Measurements from ENCODE around the gene GPR162.

The GPR162 gene

DNA sequence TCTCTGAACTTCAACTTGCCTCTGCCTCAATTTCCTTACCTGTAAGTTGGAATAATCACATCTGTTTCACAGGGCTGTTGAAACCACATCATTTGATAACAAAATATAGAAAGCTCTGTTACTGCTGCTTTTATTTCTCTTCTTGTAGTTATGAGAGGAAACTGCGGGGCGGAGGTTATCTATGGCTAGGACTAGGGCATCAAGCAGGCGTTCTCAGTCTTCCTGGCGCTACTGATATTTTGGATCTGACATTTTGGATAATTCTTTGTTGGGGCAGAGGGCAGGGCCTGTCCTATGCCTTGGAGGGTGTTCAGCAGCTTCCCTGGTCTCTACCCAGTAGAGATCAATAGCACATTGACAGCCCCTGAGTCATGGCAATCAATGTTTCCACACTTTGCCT, 10.5 kb downstream of the GPR162 start:
- Histone ChIP-seq H3K36me3 (ENCODE audit: insufficient read depth, low read length) (peaks cover 16% of the 10 kb centered on the region; the same call in 1 of the 2 replicates), H3K4me1 (ENCODE audit: insufficient read depth, low read length) (peaks cover 2% of the 10 kb centered on the region), H3K9me3 (ENCODE audit: control insufficient read depth, insufficient read depth, low read length) (no peaks in the 10 kb centered on the region), H3K9ac (ENCODE audit: low read depth, low read length) (no peak overlapping the region)

DNA sequence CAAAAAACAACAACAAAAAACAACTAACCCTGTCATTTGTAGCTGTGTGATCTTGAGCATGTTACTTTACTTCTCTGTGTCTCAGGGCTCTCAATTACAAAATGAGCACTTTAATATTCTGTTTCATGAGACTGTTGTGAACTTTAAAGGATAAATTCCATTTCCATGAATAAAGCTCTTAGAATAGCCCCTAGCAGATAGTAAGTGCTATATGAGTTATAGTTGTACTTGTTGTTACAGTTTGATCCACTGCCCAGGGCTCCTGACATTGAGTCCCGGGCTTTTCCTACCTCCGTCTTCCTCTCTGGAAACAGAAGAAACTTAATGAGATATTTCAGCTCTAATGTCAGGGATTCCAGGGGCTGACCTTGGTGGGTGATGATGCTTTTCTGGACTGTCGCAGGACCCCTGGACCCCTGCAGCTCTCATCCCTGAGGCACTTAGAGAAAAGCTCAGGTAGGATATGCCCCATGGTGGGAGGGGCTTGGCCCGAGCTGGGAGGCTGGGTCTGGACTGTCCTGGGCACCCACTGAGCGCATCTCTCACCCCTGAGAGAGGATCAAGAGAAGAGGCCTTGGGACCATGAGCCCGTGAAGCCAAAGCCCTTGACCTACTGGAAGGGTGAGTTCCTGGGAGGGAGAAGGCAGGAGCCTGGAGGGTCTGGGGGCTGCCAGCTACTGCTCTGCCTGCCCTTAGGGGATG, 11.7 kb downstream of the GPR162 start:
- Histone ChIP-seq H3K4me1 (ENCODE audit: insufficient read depth, low read length) (no peaks in the 10 kb centered on the region), H3K9me3 (ENCODE audit: control insufficient read depth, insufficient read depth, low read length) (no peaks in the 10 kb centered on the region), H3K9ac (ENCODE audit: low read depth, low read length) (no peak overlapping the region), H3K36me3 (ENCODE audit: insufficient read depth, low read length) (peaks cover 16% of the 10 kb centered on the region; the same call in 1 of the 2 replicates)

DNA sequence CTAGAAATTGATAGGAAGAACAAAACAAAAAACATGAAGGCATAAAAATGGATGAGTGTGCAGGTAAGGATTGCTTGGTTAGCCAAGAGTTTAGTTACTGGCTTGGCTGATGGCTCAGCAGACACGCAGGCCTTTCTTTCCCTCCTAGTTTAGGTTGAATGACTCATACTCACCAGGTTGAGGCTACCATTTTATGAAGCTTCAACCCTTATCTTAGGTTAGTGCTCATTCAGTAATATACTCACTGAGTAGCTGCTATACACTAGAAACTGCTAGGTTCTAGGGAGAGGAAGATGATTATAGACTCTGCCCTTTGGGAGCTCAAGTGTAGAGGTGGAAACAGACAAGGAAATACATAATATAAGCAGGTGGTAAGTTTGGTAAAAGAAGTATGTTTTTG, 12.6 kb downstream of the GPR162 start:
- Histone ChIP-seq H3K9me3 (ENCODE audit: control insufficient read depth, insufficient read depth, low read length) (no peaks in the 10 kb centered on the region), H3K36me3 (ENCODE audit: insufficient read depth, low read length) (peaks cover 16% of the 10 kb centered on the region; the same call in 1 of the 2 replicates), H3K4me1 (ENCODE audit: insufficient read depth, low read length) (no peaks in the 10 kb centered on the region), H3K9ac (ENCODE audit: low read depth, low read length) (no peak overlapping the region)

DNA sequence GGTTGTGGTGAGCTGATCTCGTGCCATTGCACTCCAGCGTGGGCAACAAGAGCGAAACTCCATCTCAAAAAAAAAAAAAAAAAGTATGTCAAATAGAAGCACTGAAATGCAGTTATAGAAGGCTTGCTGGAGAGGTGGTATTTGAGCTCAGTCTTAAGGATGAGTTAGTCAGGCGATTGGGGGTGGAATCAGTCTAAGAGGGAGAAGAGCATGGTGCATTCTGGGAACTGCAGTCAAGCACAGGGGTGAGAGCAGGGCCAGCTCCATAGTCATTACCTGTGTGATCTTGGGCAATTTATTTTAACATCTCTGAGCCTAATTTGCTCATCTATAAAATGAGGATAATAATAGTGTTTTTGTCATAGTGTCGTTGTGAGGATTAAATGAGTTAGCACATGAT, 13.3 kb downstream of the GPR162 start:
- H3K4me1 ChIP-seq (ENCODE audit: insufficient read depth, low read length) = no peaks in the 10 kb centered on the region
- peaks cover 16% of the 10 kb centered on the region; the same call in 1 of the 2 replicates for H3K36me3 ChIP-seq (ENCODE audit: insufficient read depth, low read length)
- no peak overlapping the region for H3K9ac ChIP-seq (ENCODE audit: low read depth, low read length)
- H3K9me3 ChIP-seq (ENCODE audit: control insufficient read depth, insufficient read depth, low read length) = no peaks in the 10 kb centered on the region

DNA sequence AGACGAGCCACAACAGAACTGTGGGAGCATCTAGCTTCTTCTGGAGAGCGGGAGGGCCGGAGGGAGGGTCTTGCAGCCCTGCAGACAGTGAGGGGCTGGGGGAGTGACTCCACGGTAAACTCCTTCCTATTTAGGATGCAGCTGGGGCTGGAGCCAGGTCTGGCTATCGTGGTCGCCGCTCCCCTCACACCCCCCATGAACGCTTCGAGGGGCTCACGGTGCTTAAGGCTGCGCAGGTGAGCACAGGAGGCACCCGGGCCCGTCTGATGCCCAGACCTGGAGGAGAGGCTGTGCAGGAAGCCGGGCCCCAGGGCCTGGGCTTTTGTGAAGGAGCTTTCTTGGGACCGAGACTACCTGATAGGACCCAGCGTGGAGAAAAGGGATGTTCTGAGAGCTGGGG, 15.2 kb downstream of the GPR162 start:
- Histone ChIP-seq H3K4me1 (ENCODE audit: insufficient read depth, low read length) (peaks cover 5% of the 10 kb centered on the region), H3K9me3 (ENCODE audit: control insufficient read depth, insufficient read depth, low read length) (no peaks in the 10 kb centered on the region), H3K9ac (ENCODE audit: low read depth, low read length) (no peak overlapping the region), H3K36me3 (ENCODE audit: insufficient read depth, low read length) (peaks cover 13% of the 10 kb centered on the region; the same call in 1 of the 2 replicates)

DNA sequence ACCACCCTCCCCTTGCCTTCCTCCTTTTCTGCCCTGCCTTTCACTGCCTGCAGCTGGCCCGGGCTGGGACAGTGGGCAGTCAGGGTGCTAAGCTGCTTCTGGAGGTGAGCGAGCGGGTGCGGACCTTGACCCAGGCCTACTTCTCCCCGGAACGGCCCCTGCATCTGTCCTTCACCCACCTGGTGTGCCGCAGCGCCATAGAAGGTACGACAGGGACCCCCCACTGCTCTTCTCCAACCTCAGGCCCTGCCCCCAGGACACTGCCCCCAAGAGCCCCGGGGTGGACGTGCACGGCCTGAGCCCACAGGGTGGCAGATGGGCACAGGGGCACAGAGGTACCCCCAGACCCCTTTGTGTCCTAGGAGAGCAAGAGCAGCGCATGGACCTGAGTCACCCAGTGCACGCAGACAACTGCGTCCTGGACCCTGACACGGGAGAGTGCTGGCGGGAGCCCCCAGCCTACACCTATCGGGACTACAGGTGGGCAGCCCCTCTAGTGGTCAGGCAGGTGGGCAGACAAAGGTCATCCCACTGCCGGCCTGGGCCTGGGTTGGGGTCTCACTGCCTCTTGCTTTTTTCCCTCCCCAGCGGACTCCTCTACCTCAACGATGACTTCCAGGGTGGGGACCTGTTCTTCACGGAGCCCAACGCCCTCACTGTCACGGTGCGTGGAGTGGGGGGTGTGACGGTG, 15.9 kb downstream of the GPR162 start:
- Histone ChIP-seq H3K9me3 (ENCODE audit: control insufficient read depth, insufficient read depth, low read length) (no peaks in the 10 kb centered on the region), H3K36me3 (ENCODE audit: insufficient read depth, low read length) (peaks cover 13% of the 10 kb centered on the region; the same call in 1 of the 2 replicates), H3K4me1 (ENCODE audit: insufficient read depth, low read length) (peaks cover 5% of the 10 kb centered on the region), H3K9ac (ENCODE audit: low read depth, low read length) (no peak overlapping the region)

DNA sequence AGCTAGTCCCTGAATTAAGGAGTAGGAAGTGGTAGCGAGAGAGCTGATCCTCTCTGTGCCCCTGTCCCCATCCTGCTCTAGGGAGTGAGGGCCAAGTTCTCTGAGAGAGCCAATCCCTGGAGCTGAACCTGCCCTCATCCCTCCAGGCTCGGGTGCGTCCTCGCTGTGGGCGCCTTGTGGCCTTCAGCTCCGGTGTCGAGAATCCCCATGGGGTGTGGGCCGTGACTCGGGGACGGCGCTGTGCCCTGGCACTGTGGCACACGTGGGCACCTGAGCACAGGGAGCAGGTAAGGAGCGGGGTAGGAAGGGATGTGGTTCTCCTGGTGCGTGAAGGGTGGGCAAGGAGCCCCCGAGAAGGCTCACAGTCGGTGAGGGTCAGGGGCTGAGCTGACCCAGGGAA, 17.2 kb downstream of the GPR162 start:
- Histone ChIP-seq H3K36me3 (ENCODE audit: insufficient read depth, low read length) (peaks cover 11% of the 10 kb centered on the region; the same call in 1 of the 2 replicates), H3K4me1 (ENCODE audit: insufficient read depth, low read length) (peaks cover 5% of the 10 kb centered on the region)

DNA sequence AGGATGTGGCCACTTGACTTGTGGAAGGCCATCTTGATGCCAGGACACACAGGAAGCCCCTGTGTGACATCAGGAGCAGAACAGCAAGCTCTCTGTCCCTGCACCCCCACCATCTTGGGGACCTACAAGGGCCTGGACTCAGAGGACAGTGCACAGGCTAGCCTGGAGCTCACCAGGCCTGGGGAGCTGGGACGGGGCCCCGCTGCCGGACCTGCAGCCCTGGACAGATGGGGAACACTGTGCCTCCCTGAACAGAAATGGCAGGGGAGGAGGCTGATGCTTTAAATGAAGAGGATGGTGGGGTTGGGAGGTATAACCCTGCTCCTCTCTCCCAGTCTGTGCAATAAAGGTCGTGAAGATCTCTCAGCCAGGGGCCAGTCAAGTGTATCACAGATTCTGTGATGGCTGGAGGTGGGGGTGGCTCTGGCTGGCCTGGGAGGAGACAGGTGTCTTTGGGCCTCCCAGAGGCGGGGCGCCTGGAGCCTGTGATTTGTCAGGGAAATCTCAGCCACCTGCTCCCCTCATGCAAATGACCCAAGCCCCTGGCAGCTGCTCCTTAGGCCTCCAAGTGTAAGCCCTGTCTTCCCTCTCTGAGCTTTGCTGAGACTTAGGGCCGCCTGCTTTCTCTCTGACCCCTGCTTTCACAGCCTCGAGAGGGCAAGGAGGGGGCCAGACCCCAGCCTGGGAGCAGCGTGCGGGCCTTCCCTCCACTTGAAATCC, 18.0 kb downstream of the GPR162 start:
- Histone ChIP-seq H3K36me3 (ENCODE audit: insufficient read depth, low read length) (peaks cover 5% of the 10 kb centered on the region), H3K4me1 (ENCODE audit: insufficient read depth, low read length) (peaks cover 5% of the 10 kb centered on the region), H3K9me3 (ENCODE audit: control insufficient read depth, insufficient read depth, low read length) (no peaks in the 10 kb centered on the region), H3K9ac (ENCODE audit: low read depth, low read length) (no peak overlapping the region)

More for the DNA sequence above, 17.2 kb downstream of the GPR162 start:
- Histone ChIP-seq H3K9ac (ENCODE audit: low read depth, low read length) (no peak overlapping the region), H3K9me3 (ENCODE audit: control insufficient read depth, insufficient read depth, low read length) (no peaks in the 10 kb centered on the region)

DNA sequence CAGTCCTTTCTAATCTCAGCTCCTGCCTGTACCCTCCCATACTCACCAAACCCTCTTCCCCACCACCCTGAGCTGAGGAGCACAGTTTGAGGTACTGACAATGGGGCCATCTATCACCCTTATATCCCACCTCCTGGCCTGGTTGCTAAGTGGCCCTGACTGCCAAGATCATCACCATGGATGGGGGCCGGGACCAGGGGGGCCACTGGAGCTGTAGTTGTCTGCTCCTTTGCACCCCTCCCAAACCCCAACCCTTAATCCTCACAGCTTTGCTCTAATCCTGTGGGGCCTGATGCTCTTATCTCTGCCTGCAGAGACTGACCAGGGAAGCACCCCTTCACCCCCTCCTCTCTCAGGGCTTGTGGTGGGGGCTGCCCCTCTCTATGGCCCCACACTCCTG, 18.7 kb downstream of the GPR162 start:
- no peaks in the 10 kb centered on the region for H3K9me3 ChIP-seq (ENCODE audit: control insufficient read depth, insufficient read depth, low read length)
- H3K36me3 ChIP-seq (ENCODE audit: insufficient read depth, low read length) = peaks cover 11% of the 10 kb centered on the region
- H3K9ac ChIP-seq (ENCODE audit: low read depth, low read length) = no peak overlapping the region
- peaks cover 5% of the 10 kb centered on the region for H3K4me1 ChIP-seq (ENCODE audit: insufficient read depth, low read length)

DNA sequence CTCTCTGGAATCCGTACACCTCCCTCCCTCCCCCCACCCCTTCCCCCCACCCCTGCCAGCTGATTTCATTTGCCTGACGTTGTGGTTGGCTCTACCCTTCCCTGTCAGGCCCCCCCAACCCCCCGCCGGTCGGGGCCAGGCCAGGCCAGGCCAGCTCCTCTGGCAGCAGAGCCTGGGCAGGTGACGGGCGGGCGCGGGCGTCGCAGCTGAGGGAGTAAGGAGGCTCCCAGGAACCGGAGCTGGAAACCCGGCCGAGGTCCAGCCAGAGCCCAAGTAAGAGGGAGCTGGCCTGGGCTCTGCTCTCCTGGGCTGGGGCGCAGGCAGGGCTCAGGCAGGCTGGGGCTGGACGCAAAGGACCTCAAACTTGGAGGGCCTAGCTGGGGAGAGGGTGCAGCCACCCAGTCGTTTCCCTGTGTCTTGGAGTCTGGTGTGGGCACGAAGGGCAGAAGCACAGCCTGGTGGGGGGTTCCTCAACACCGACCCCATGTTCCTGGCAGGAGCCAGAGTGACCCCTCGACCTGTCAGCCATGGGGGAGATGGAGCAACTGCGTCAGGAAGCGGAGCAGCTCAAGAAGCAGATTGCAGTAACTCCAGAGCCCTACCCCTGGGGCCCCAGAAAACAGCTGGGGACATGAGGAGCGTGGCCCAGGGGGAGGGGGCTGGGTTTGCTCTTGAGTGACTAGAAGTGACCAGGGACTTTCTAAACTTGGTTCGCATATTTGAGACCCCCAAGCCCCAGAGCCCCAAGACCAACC, 19.3 kb downstream of the GPR162 start, which contains the start of gene GNB3:
GNB3 (plus strand) TSS at position 165 of the 755 bp plus-strand sequence; CDS start at position 528, 363 bp downstream.
- peaks cover 11% of the 10 kb centered on the region for H3K36me3 ChIP-seq (ENCODE audit: insufficient read depth, low read length)
- no peak within 1 kb of the TSS for H3K9ac ChIP-seq (ENCODE audit: low read depth, low read length)
- H3K4me1 ChIP-seq (ENCODE audit: insufficient read depth, low read length) = peaks cover 5% of the 10 kb centered on the region

DNA sequence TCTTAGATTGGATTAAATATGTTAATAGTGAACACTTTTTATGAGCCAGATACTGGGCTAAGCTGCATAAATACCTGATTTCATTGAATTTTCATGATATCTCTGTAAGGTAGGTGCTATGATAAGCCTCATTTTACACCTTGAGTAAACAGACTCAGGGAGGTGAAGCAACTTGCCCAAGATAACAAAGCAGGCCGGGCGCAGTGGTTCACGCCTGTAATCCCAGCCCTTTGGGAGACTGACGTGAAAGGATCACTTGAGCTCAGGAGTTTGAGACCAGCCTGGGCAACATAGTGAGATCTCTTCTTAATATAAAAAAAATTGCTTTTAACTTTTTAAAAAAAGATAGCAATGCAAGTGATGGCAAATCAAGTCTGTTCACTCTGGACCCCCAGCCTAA, 20.5 kb downstream of the GPR162 start:
- Histone ChIP-seq H3K36me3 (ENCODE audit: insufficient read depth, low read length) (peaks cover 10% of the 10 kb centered on the region), H3K9ac (ENCODE audit: low read depth, low read length) (no peak overlapping the region), H3K9me3 (ENCODE audit: control insufficient read depth, insufficient read depth, low read length) (no peaks in the 10 kb centered on the region), H3K4me1 (ENCODE audit: insufficient read depth, low read length) (peaks cover 5% of the 10 kb centered on the region)

More for the DNA sequence above, 19.3 kb downstream of the GPR162 start, which contains the start of gene GNB3:
- H3K9me3 ChIP-seq (ENCODE audit: control insufficient read depth, insufficient read depth, low read length) = no peaks in the 10 kb centered on the region

DNA sequence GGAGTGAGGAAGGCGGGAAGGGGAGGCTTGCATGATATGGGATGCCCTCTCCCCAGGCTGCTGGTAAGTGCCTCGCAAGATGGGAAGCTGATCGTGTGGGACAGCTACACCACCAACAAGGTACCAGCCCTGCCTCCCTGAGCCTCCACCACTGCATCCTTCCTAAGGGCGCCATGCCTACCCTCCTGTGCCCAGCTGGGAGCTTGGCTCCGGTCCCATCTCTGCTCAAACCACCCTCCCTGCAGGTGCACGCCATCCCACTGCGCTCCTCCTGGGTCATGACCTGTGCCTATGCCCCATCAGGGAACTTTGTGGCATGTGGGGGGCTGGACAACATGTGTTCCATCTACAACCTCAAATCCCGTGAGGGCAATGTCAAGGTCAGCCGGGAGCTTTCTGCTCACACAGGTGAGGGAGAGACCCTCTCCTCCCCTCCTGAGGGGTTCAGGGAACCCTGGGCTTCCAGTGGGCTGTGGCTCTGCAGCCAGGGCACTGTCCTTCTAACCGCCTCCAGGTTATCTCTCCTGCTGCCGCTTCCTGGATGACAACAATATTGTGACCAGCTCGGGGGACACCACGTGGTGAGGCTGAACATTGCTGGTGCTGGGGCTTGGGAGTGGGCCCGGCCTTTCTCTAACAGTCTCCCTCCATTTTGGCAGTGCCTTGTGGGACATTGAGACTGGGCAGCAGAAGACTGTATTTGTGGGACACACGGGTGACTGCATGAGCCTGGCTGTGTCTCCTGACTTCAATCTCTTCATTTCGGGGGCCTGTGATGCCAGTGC, 21.7 kb downstream of the GPR162 start:
- Histone ChIP-seq H3K4me1 (ENCODE audit: insufficient read depth, low read length) (peaks cover 5% of the 10 kb centered on the region), H3K9me3 (ENCODE audit: control insufficient read depth, insufficient read depth, low read length) (no peaks in the 10 kb centered on the region), H3K36me3 (ENCODE audit: insufficient read depth, low read length) (peaks cover 10% of the 10 kb centered on the region), H3K9ac (ENCODE audit: low read depth, low read length) (no peak overlapping the region)

DNA sequence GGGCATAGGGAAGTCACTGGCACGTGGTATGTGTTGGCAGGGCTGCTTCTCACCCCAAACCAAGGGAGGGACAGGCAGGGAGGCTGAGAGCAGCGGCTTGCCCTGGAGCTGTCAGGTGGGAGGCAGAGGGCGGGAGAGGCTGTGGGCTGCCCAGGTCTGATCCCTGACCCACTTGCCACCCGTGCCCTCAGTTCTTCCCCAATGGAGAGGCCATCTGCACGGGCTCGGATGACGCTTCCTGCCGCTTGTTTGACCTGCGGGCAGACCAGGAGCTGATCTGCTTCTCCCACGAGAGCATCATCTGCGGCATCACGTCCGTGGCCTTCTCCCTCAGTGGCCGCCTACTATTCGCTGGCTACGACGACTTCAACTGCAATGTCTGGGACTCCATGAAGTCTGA, 23.8 kb downstream of the GPR162 start:
- Histone ChIP-seq H3K9ac (ENCODE audit: low read depth, low read length) (no peak overlapping the region), H3K36me3 (ENCODE audit: insufficient read depth, low read length) (peaks cover 10% of the 10 kb centered on the region; the same call in 1 of the 2 replicates), H3K9me3 (ENCODE audit: control insufficient read depth, insufficient read depth, low read length) (no peaks in the 10 kb centered on the region), H3K4me1 (ENCODE audit: insufficient read depth, low read length) (peaks cover 1% of the 10 kb centered on the region)
